ENCODE measurements around the gene C16orf78.

The C16orf78 gene

DNA sequence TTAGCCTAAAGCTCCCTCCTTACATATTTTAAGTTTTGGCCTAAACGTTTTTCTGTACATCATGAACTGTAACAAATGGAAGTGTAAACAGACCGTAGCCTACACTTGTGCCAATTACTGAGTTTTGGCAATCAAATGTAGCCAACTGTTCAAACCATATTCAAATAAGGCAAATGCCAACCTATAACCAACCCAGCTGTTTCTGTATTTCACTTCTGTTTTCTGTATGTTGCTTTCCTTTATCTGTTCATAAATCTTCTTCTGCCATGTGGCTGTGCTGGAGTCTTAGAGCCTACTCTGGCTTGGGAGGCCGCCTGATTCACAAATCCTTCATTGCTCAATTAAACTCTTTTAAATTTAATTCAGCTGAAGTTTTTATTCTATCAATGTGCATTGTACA, 6.9 kb upstream of the C16orf78 start:
- H3K9ac ChIP-seq (ENCODE audit: low read depth, low read length), result no peak overlapping the region
- no peak overlapping the region for H3K4me3 ChIP-seq (ENCODE audit: low read depth, low read length)
- no peaks in the 10 kb centered on the region for H3K36me3 ChIP-seq (ENCODE audit: control insufficient read depth, insufficient read depth, low read length)
- no peaks in the 10 kb centered on the region for H3K9me3 ChIP-seq (ENCODE audit: control insufficient read depth, insufficient read depth, low read length)
- peaks cover 17% of the 10 kb centered on the region for H3K4me1 ChIP-seq (ENCODE audit: control insufficient read depth, insufficient read depth, low read length)
- H3K27me3 ChIP-seq (ENCODE audit: control insufficient read depth, insufficient read depth, low read length), result no peaks in the 10 kb centered on the region

DNA sequence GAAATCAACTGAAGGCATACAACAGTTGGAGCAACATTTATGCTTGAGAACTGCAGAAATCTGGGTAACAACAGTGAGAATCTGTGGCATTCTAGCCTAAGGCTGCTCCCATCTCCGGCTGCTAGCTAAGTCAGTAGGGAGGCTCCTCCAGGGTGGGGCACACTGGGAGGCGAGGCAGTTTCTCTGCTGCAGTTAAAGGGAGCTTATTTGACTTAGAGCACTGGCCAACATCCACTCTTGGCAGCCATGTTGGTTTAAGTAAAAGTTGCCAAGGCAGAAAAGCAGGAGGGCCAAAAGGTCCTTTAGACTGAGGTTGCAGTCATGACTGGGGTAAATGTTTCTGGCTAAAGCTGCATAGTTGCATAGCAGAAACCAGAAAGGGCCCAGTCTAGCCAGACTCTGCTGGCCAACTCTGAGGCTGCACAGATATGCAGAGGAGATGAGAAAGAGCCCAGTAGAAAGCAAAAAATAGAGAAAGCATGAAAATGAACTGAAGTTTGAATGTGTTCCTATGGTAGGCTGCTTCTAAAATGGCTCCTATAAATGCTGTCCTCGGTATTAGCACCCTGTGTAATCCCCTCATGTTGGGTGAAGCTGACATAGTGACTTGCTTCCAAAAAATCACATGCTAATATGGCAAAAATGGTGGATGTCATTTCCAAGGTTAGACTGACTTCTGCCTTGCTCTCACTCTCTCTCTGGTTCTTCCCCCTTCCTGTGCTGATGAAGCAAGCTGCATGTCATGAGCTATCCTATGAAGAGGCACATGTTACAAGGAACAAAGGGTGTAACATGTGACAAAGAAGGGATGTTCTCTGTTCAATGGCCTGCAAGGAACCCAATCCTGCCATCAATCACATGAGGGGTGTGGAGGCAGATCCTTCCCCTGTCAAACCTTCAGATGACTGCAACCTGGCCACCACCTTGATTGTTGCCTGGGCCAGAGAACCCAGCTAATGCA, 3.7 kb upstream of the C16orf78 start:
- Histone ChIP-seq H3K4me3 (ENCODE audit: low read depth, low read length) (no peak overlapping the region), H3K9me3 (ENCODE audit: control insufficient read depth, insufficient read depth, low read length) (no peaks in the 10 kb centered on the region), H3K9ac (ENCODE audit: low read depth, low read length) (no peak overlapping the region), H3K36me3 (ENCODE audit: control insufficient read depth, insufficient read depth, low read length) (no peaks in the 10 kb centered on the region), H3K27me3 (ENCODE audit: control insufficient read depth, insufficient read depth, low read length) (no peaks in the 10 kb centered on the region), H3K4me1 (ENCODE audit: control insufficient read depth, insufficient read depth, low read length) (peaks cover 20% of the 10 kb centered on the region)

GRCh38 chr16:49376206-49376605, 2.6 kb downstream of the C16orf78 start:
- H3K9ac ChIP-seq (ENCODE audit: low read depth, low read length), result no peak overlapping the region
- H3K9me3 ChIP-seq (ENCODE audit: control insufficient read depth, insufficient read depth, low read length), result no peaks in the 10 kb centered on the region
- H3K36me3 ChIP-seq (ENCODE audit: control insufficient read depth, insufficient read depth, low read length), result no peaks in the 10 kb centered on the region
- H3K27me3 ChIP-seq (ENCODE audit: control insufficient read depth, insufficient read depth, low read length), result peaks cover 12% of the 10 kb centered on the region
- H3K4me3 ChIP-seq (ENCODE audit: low read depth, low read length), result no peak overlapping the region
- H3K4me1 ChIP-seq (ENCODE audit: control insufficient read depth, insufficient read depth, low read length), result peaks cover 5% of the 10 kb centered on the region

DNA sequence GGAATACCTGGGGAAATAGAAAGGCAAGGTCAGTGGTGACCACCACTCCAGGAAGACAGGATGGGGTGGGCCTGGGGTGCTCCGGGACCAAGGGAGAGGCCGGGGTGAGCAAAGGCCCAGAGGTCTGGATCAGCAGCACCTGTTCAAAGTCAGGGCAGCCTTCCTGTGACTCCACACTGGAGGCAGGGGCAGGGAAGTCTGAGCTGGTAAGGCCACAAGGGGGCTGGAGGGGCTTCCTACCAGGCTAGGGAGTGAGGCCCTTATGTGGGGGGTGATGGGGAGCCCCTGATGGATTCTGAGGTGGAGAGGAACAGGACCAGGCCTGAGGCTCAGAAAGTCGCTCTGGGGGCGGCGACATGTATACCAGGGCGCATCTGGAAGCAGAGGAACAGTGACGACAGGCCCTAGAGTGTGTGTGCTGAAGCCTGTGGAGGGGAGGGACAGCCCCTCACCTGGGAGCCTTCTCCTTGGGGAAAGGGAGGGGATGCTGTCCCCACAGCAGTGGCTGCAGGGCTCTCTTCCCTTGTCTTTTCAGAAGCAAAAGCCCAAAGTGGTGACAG, 3.7 kb downstream of the C16orf78 start:
- H3K36me3 ChIP-seq (ENCODE audit: control insufficient read depth, insufficient read depth, low read length), result no peaks in the 10 kb centered on the region
- H3K9ac ChIP-seq (ENCODE audit: low read depth, low read length), result no peak overlapping the region
- H3K9me3 ChIP-seq (ENCODE audit: control insufficient read depth, insufficient read depth, low read length), result no peaks in the 10 kb centered on the region
- H3K4me3 ChIP-seq (ENCODE audit: low read depth, low read length), result no peak overlapping the region
- peaks cover 12% of the 10 kb centered on the region for H3K27me3 ChIP-seq (ENCODE audit: control insufficient read depth, insufficient read depth, low read length)
- H3K4me1 ChIP-seq (ENCODE audit: control insufficient read depth, insufficient read depth, low read length), result peaks cover 5% of the 10 kb centered on the region

DNA sequence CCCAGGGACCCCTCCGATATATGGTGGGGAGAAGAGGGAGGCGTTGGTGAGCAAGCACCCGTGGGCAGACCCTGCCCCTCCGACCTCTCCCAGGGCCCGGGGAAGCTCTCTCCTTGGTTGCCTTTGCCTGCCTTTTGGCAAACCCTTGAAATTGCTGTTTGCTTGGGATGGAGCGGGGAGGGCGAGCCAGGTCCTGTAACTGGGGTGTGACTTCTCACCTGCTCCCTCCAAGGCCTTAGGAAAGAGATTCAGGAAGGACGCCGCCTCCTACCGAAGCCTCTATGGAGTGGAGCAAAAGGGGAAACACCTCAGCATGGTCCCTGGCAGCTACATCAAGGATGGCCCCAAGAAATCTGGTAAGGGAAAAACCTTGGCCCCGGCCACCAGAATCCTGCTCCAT, 4.6 kb downstream of the C16orf78 start:
- peaks cover 5% of the 10 kb centered on the region for H3K4me1 ChIP-seq (ENCODE audit: control insufficient read depth, insufficient read depth, low read length)
- peaks cover 12% of the 10 kb centered on the region for H3K27me3 ChIP-seq (ENCODE audit: control insufficient read depth, insufficient read depth, low read length)
- H3K9ac ChIP-seq (ENCODE audit: low read depth, low read length), result no peak overlapping the region
- no peaks in the 10 kb centered on the region for H3K36me3 ChIP-seq (ENCODE audit: control insufficient read depth, insufficient read depth, low read length)
- H3K9me3 ChIP-seq (ENCODE audit: control insufficient read depth, insufficient read depth, low read length), result no peaks in the 10 kb centered on the region
- H3K4me3 ChIP-seq (ENCODE audit: low read depth, low read length), result no peak overlapping the region

GRCh38 chr16:49378816-49379215, 5.2 kb downstream of the C16orf78 start:
- Histone ChIP-seq H3K4me1 (ENCODE audit: control insufficient read depth, insufficient read depth, low read length) (peaks cover under 1% of the 10 kb centered on the region), H3K9me3 (ENCODE audit: control insufficient read depth, insufficient read depth, low read length) (no peaks in the 10 kb centered on the region), H3K27me3 (ENCODE audit: control insufficient read depth, insufficient read depth, low read length) (peaks cover 12% of the 10 kb centered on the region), H3K9ac (ENCODE audit: low read depth, low read length) (no peak overlapping the region), H3K36me3 (ENCODE audit: control insufficient read depth, insufficient read depth, low read length) (no peaks in the 10 kb centered on the region), H3K4me3 (ENCODE audit: low read depth, low read length) (no peak overlapping the region)

DNA sequence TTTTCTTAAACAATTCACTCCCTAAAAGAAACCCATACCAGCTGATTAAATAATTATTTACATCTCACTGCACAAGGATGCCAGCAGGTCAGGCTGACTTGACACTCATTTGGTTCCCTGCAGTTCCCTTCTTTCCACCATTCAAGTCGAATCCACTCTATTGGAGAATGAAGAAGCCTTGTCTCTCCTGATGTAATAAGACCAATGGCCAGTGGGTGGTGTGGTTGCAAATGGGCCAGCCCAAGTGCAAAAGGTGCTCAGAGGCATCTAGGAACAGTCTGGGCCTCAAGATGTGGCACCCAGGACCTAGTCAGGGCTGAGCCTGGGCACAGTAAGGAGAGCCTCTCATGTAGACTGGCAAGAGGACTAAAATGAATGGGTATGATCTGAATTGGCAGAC, 9.3 kb downstream of the C16orf78 start:
- no peaks in the 10 kb centered on the region for H3K36me3 ChIP-seq (ENCODE audit: control insufficient read depth, insufficient read depth, low read length)
- H3K27me3 ChIP-seq (ENCODE audit: control insufficient read depth, insufficient read depth, low read length), result no peaks in the 10 kb centered on the region

GRCh38 chr16:49395021-49395420, 21.4 kb downstream of the C16orf78 start:
- Histone ChIP-seq H3K4me1 (ENCODE audit: control insufficient read depth, insufficient read depth, low read length) (no peaks in the 10 kb centered on the region), H3K9me3 (ENCODE audit: control insufficient read depth, insufficient read depth, low read length) (no peaks in the 10 kb centered on the region), H3K36me3 (ENCODE audit: control insufficient read depth, insufficient read depth, low read length) (no peaks in the 10 kb centered on the region), H3K27me3 (ENCODE audit: control insufficient read depth, insufficient read depth, low read length) (peaks cover 2% of the 10 kb centered on the region), H3K4me3 (ENCODE audit: low read depth, low read length) (no peak overlapping the region), H3K9ac (ENCODE audit: low read depth, low read length) (no peak overlapping the region)

More for the DNA sequence above, 9.3 kb downstream of the C16orf78 start:
- Histone ChIP-seq H3K9ac (ENCODE audit: low read depth, low read length) (no peak overlapping the region), H3K4me1 (ENCODE audit: control insufficient read depth, insufficient read depth, low read length) (no peaks in the 10 kb centered on the region), H3K9me3 (ENCODE audit: control insufficient read depth, insufficient read depth, low read length) (no peaks in the 10 kb centered on the region), H3K4me3 (ENCODE audit: low read depth, low read length) (no peak overlapping the region)

DNA sequence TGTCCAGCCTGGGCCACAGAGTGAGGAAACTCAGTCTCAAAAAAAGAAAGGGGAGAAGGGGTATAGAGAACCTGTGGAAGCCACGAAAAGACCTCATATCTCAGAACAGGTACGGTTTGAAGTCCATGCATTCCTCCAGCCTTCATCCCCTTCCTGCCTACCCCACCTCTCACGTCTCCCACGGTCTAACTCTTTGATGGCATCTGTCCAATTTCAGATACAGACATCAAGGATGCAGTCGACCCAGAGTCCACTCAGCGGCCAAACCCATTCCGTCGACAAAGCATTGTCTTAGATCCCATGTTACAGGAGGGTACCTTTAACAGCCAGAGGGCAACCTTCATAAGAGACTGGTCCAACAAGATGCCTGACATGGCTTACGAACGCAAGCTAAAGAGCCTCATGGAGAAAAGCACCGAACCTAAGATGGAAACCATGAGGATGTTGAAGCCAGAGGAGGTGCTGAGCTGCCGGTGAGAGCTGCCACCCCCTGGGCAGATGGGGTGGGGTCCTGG, 22.7 kb downstream of the C16orf78 start:
- no peak overlapping the region for H3K4me3 ChIP-seq (ENCODE audit: low read depth, low read length)
- peaks cover 2% of the 10 kb centered on the region for H3K27me3 ChIP-seq (ENCODE audit: control insufficient read depth, insufficient read depth, low read length)
- H3K4me1 ChIP-seq (ENCODE audit: control insufficient read depth, insufficient read depth, low read length), result no peaks in the 10 kb centered on the region
- no peak overlapping the region for H3K9ac ChIP-seq (ENCODE audit: low read depth, low read length)
- no peaks in the 10 kb centered on the region for H3K9me3 ChIP-seq (ENCODE audit: control insufficient read depth, insufficient read depth, low read length)
- H3K36me3 ChIP-seq (ENCODE audit: control insufficient read depth, insufficient read depth, low read length), result no peaks in the 10 kb centered on the region

DNA sequence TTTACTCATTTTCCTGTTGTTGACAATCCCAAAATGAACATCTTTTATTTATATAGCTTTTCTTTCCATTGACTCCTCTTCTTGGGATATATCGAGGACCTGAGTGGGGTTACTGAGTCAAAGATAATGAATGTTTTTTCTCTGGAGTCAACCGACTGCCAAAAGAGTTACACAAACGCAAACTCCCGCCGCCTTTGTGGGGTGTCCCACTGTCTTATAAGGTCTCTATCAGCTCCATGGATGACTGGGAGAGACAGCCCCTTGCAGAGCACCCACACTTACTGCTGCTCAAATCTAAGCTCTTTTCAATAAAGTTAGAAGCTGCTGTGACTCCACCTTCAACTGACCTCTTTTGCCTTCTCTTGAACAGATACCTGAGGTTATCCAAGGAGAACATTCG, 25.2 kb downstream of the C16orf78 start:
- Histone ChIP-seq H3K4me1 (ENCODE audit: control insufficient read depth, insufficient read depth, low read length) (no peaks in the 10 kb centered on the region), H3K27me3 (ENCODE audit: control insufficient read depth, insufficient read depth, low read length) (peaks cover 2% of the 10 kb centered on the region), H3K9me3 (ENCODE audit: control insufficient read depth, insufficient read depth, low read length) (peaks cover 4% of the 10 kb centered on the region), H3K4me3 (ENCODE audit: low read depth, low read length) (no peak overlapping the region), H3K36me3 (ENCODE audit: control insufficient read depth, insufficient read depth, low read length) (no peaks in the 10 kb centered on the region), H3K9ac (ENCODE audit: low read depth, low read length) (no peak overlapping the region)

DNA sequence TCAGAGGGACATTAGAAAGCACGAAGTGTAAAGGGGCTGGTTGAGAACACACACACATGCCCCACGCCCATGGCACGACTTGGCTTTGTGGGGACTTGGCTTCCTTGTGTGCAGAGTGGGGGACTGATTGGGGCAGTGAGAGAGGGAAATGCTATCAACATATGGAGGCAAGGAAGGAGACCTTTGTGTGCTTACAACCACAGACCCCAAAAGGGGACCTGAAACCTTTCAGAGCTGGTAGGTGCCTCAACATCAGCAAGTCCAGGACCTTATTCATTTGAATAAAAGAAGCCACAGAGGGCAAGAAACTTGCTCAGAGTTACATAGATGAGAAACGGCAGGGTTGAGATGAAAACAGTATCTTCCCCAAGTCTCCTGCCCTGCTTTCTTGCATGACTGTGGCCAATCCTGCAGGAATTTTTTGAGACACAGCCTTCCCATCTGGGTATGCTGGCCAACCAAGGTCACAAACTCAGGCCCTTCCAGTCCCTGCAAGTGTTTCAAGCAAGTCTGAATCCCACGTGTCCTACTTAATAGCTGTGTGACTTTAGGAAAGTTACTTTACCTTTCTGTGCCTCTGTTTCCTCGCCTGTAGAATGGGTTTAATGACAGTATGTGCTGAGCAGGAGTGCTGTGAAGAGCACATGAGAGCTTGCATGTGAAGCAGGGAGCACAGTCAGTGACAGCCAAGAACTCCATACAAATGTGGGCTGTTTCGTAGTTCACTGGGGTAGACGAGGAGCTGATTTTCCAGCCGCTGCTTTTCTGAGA, 26.2 kb downstream of the C16orf78 start:
- Histone ChIP-seq H3K4me3 (ENCODE audit: low read depth, low read length) (no peak overlapping the region), H3K27me3 (ENCODE audit: control insufficient read depth, insufficient read depth, low read length) (peaks cover 2% of the 10 kb centered on the region), H3K9ac (ENCODE audit: low read depth, low read length) (no peak overlapping the region), H3K4me1 (ENCODE audit: control insufficient read depth, insufficient read depth, low read length) (no peaks in the 10 kb centered on the region), H3K36me3 (ENCODE audit: control insufficient read depth, insufficient read depth, low read length) (no peaks in the 10 kb centered on the region), H3K9me3 (ENCODE audit: control insufficient read depth, insufficient read depth, low read length) (peaks cover 4% of the 10 kb centered on the region)

All from iPS-15b (cell line).